Hepatocyte (in vitro differentiated cells): ENCODE results near the gene IGSF5. TPM values are rescaled to one million over a fixed set of nuclear protein-coding genes. Genes with fewer than 3 reads are reported as not detected.

Source experiments
- DNase-seq: peaks from one replicate; pipeline ENCODE4 v3.0.0-alpha.2; 2016; ENCODE audit warnings: low spot score
- H2AFZ ChIP-seq: fragments of 200-600 bp; sonication (generic); 2 replicates; pipeline ENCODE4 v1.6.0; 2016; ENCODE audit warnings: antibody characterized with exemption, mild to moderate bottlenecking
- H3K27ac ChIP-seq: fragments of 200-600 bp; sonication (generic); 2 replicates; pipeline ENCODE4 v1.5.1; 2016; ENCODE audit warnings: mild to moderate bottlenecking
- H3K27me3 ChIP-seq: fragments of 200-600 bp; sonication (generic); 2 replicates; pipeline ENCODE4 v1.6.1; 2016
- H3K36me3 ChIP-seq: fragments of 200-600 bp; sonication (generic); replicated peaks from 2 replicates; pipeline ENCODE4 v1.5.1; 2016; ENCODE audit warnings: low read depth; ENCODE audit not compliant: insufficient read depth
- H3K4me1 ChIP-seq: fragments of 200-600 bp; sonication (generic); 2 replicates; pipeline ENCODE4 v1.5.1; 2016; ENCODE audit warnings: mild to moderate bottlenecking, moderate library complexity; ENCODE audit not compliant: insufficient read depth
- H3K4me2 ChIP-seq: fragments of 200-600 bp; sonication (generic); 2 replicates; pipeline ENCODE4 v1.6.0; 2016
- H3K4me3 ChIP-seq: fragments of 200-600 bp; sonication (generic); 2 replicates; pipeline ENCODE4 v1.5.1; 2016; ENCODE audit warnings: mild to moderate bottlenecking
- H3K79me2 ChIP-seq: fragments of 200-600 bp; sonication (generic); 2 replicates; pipeline ENCODE4 v1.6.0; 2017; ENCODE audit warnings: mild to moderate bottlenecking
- H3K9me2 ChIP-seq: fragments of 200-600 bp; sonication (generic); replicated peaks from 2 replicates; pipeline ENCODE4 v1.6.0; 2017; ENCODE audit warnings: mild to moderate bottlenecking; ENCODE audit not compliant: insufficient read depth
- H3K9me3 ChIP-seq: fragments of 200-600 bp; sonication (generic); 2 replicates; pipeline ENCODE4 v1.5.1; 2016; ENCODE audit warnings: low read depth, mild to moderate bottlenecking
- H4K20me1 ChIP-seq: fragments of 200-600 bp; sonication (generic); 2 replicates; pipeline ENCODE4 v1.6.0; 2016; ENCODE audit warnings: mild to moderate bottlenecking; ENCODE audit not compliant: insufficient read depth, poor library complexity, severe bottlenecking
- CTCF ChIP-seq: fragments of 200-600 bp; sonication (generic); IDR thresholded peaks from 2 replicates; pipeline ENCODE4 v1.5.1; 2016; ENCODE audit warnings: antibody characterized with exemption, mild to moderate bottlenecking; ENCODE audit not compliant: poor library complexity
- EZH2 ChIP-seq: fragments of 200-600 bp; sonication (generic); IDR thresholded peaks from 2 replicates; pipeline ENCODE4 v1.6.1; 2016; ENCODE audit warnings: antibody characterized with exemption, mild to moderate bottlenecking, borderline replicate concordance
- EZH2phosphoT487 ChIP-seq: fragments of 200-600 bp; sonication (generic); IDR thresholded peaks from one replicate; pipeline ENCODE4 v1.6.1; 2018; ENCODE audit warnings: antibody characterized with exemption, mild to moderate bottlenecking, low read depth, moderate library complexity; ENCODE audit not compliant: unreplicated experiment, severe bottlenecking
- WGBS: methylation state at CpG from one replicate; pipeline ENCODE4 v1.1.6; 2016; ENCODE audit warnings: low lambda C conversion rate; ENCODE audit errors: missing lambda C conversion rate; 5-methylcytosine and 5-hydroxymethylcytosine counted together
- polyA plus RNA-seq: library from polyadenylated mRNA; unstranded; fragments of >200 nt; fragmentation: Nextera tagmentation; extraction: Ambion mirVana; gene quantifications from 2 replicates; pipeline ENCODE4 v1.2.1, GENCODE V29; 2016
- total RNA-seq: library from RNA; depleted of rRNA; stranded (reverse); fragments of >200 nt; gene quantifications from 2 replicates; pipeline ENCODE4 v1.2.3, GENCODE V29; 2014

Gene IGSF5
- total and polyA plus RNA-seq, 2 experiments from 2014 or later, result 0.10 TPM; not detected in 1

GRCh38 chr21:39804240-39804639 is 59.3 kb downstream of the IGSF5 start:
- Histone ChIP-seq H3K4me1 (peaks cover 8% of the 10 kb centered on the region), H3K9me2 (no peaks in the 10 kb centered on the region), H2AFZ (no peak overlapping the region), H3K4me2 (no peak overlapping the region), H3K9me3 (no peaks in the 10 kb centered on the region), H4K20me1 (no peaks in the 10 kb centered on the region), H3K36me3 (no peaks in the 10 kb centered on the region), H3K4me3 (no peak overlapping the region), H3K27ac (no peak overlapping the region), H3K27me3 (no peaks in the 10 kb centered on the region), H3K79me2 (no peaks in the 10 kb centered on the region)
- WGBS, result 94% methylated on average over 3 of the region's 3 CpGs
- DNase-seq, result no peak
- TF ChIP-seq EZH2, result no peak
- TF ChIP-seq EZH2phosphoT487, result no peak
- no peak for TF ChIP-seq CTCF

GRCh38 chr21:39805983-39806382 is 61.0 kb downstream of the IGSF5 start:
- H3K9me3 ChIP-seq, result no peaks in the 10 kb centered on the region
- no peaks in the 10 kb centered on the region for H3K9me2 ChIP-seq
- no peak overlapping the region for H3K4me2 ChIP-seq
- H3K4me3 ChIP-seq, result no peak overlapping the region
- 100% methylated on average over 1 of the region's 1 CpG for WGBS
- H2AFZ ChIP-seq, result no peak overlapping the region
- no peaks in the 10 kb centered on the region for H4K20me1 ChIP-seq
- peaks cover 8% of the 10 kb centered on the region for H3K4me1 ChIP-seq
- H3K27me3 ChIP-seq, result no peaks in the 10 kb centered on the region
- no peak overlapping the region for H3K27ac ChIP-seq
- no peaks in the 10 kb centered on the region for H3K79me2 ChIP-seq
- no peaks in the 10 kb centered on the region for H3K36me3 ChIP-seq
- TF ChIP-seq EZH2phosphoT487 (no peak), CTCF (no peak), EZH2 (no peak)
- no peak for DNase-seq

GRCh38 chr21:39807738-39808137 is 62.8 kb downstream of the IGSF5 start:
- Histone ChIP-seq H3K4me3 (no peak overlapping the region), H3K4me2 (peak overlapping the region; percentile 30), H3K36me3 (no peaks in the 10 kb centered on the region), H3K9me3 (no peaks in the 10 kb centered on the region), H4K20me1 (no peaks in the 10 kb centered on the region), H3K27ac (peak overlapping the region; percentile 60), H3K4me1 (peaks cover 8% of the 10 kb centered on the region), H3K79me2 (no peaks in the 10 kb centered on the region), H3K9me2 (no peaks in the 10 kb centered on the region), H2AFZ (no peak overlapping the region), H3K27me3 (no peaks in the 10 kb centered on the region)
- TF ChIP-seq EZH2phosphoT487 (no peak), EZH2 (no peak), CTCF (no peak)
- WGBS, result 47% methylated on average over 3 of the region's 3 CpGs
- no peak for DNase-seq

- Histone ChIP-seq H3K4me1 (peaks cover 8% of the 10 kb centered on the region), H4K20me1 (no peaks in the 10 kb centered on the region), H3K27ac (no peak overlapping the region), H3K79me2 (no peaks in the 10 kb centered on the region), H3K36me3 (no peaks in the 10 kb centered on the region), H3K4me3 (no peak overlapping the region), H3K9me3 (no peaks in the 10 kb centered on the region), H3K4me2 (no peak overlapping the region), H3K9me2 (no peaks in the 10 kb centered on the region), H2AFZ (no peak overlapping the region), H3K27me3 (no peaks in the 10 kb centered on the region)
- 94% methylated on average over 5 of the region's 5 CpGs for WGBS
- TF ChIP-seq EZH2 (no peak), CTCF (no peak), EZH2phosphoT487 (no peak)
- DNase-seq, result no peak
Observed at GRCh38 chr21:39809936-39810335, 65.0 kb downstream of the IGSF5 start.
